VCaP (cell line): ENCODE data around the gene KCNG1.

ENCODE experiments used
- H3K27ac ChIP-seq: fragments of 450-650 bp; 2 replicates; pipeline ENCODE4 v1.5.1; 2017
- CTCF ChIP-seq: fragments of 450-650 bp; conservative IDR thresholded peaks from 2 replicates; pipeline ENCODE4 v1.5.1; 2017; ENCODE audit warnings: mild to moderate bottlenecking, moderate library complexity

The KCNG1 gene

GRCh38 chr20:51022803-51023616 lies at the start of gene KCNG1:
Gene KCNG1, minus strand, starts transcription at chr20:51023107. Its CDS starts 12,769 bp downstream, at chr20:51010338.
- no peak for TF ChIP-seq CTCF
- H3K27ac ChIP-seq, result peak within 1 kb of the TSS; percentile 64; the same call in 1 of the 2 replicates

- no peak for TF ChIP-seq CTCF
- no peak overlapping the region for H3K27ac ChIP-seq
These were observed 47.7 kb upstream of the KCNG1 start for GRCh38 chr20:51070621-51071020.

- no peak for TF ChIP-seq CTCF
- H3K27ac ChIP-seq, result no peak overlapping the region
These were observed 44.9 kb upstream of the KCNG1 start for GRCh38 chr20:51067792-51068191.

- no peak for TF ChIP-seq CTCF
- no peak overlapping the region for H3K27ac ChIP-seq
These were observed 42.7 kb upstream of the KCNG1 start for GRCh38 chr20:51065615-51066014.

GRCh38 chr20:51064137-51064536 lies 41.2 kb upstream of the KCNG1 start:
- TF ChIP-seq CTCF, result no peak
- H3K27ac ChIP-seq, result no peak overlapping the region

- H3K27ac ChIP-seq, result no peak overlapping the region
- no peak for TF ChIP-seq CTCF
These were observed 39.2 kb upstream of the KCNG1 start for GRCh38 chr20:51062065-51062464.

GRCh38 chr20:51061418-51062045 lies 38.6 kb upstream of the KCNG1 start:
- no peak for TF ChIP-seq CTCF
- no peak overlapping the region for H3K27ac ChIP-seq
